ENCODE measurements around the gene CD81. TPM values are rescaled to one million over a fixed set of nuclear protein-coding genes. Genes with fewer than 3 reads are reported as not detected.

The CD81 gene
- total RNA-seq, 2 experiments from 2014 or later = 177 to 178 TPM

GRCh38 chr11:2415171-2415570 is 38.1 kb downstream of the CD81 start:
- Mint-ChIP-seq H3K4me3 (no peak overlapping the region), H3K36me3 (no peaks in the 10 kb centered on the region), H3K27ac (no peak overlapping the region), H3K9me3 (no peaks in the 10 kb centered on the region), H3K27me3 (no peaks in the 10 kb centered on the region), H3K4me1 (ENCODE audit: low read depth) (peaks cover 2% of the 10 kb centered on the region)
- CTCF ChIA-PET = interaction anchor here (0.7 to 9.1 kb wide), 2 partner anchors 14 to 111 kb away, joined by 3 to 340 read pairs; partner anchors contain the start of genes C11orf21, TSPAN32 and TSSC4
- intact Hi-C loops (cut with micrococcal nuclease) = no loop called here
- no peak for DNase-seq
- POLR2A ChIA-PET = no interaction called here

GRCh38 chr11:2415601-2416380 is 38.7 kb downstream of the CD81 start:
- Mint-ChIP-seq H3K9me3 (no peaks in the 10 kb centered on the region), H3K4me1 (ENCODE audit: low read depth) (peaks cover 2% of the 10 kb centered on the region), H3K27ac (no peak overlapping the region), H3K27me3 (no peaks in the 10 kb centered on the region), H3K4me3 (no peak overlapping the region), H3K36me3 (no peaks in the 10 kb centered on the region)
- ChIA-PET CTCF (interaction anchor here (0.7 to 9.1 kb wide), 2 partner anchors 15 to 111 kb away, joined by 3 to 340 read pairs; partner anchors contain the start of genes C11orf21, TSPAN32 and TSSC4), POLR2A (no interaction called here)
- DNase-seq = no peak
- intact Hi-C loops (cut with micrococcal nuclease) = no loop called here

- POLR2A ChIA-PET = no interaction called here
- no peak for DNase-seq
- H3K9me3 Mint-ChIP-seq = no peaks in the 10 kb centered on the region
- no peak overlapping the region for H3K27ac Mint-ChIP-seq
- no peaks in the 10 kb centered on the region for H3K27me3 Mint-ChIP-seq
- H3K36me3 Mint-ChIP-seq = no peaks in the 10 kb centered on the region
- H3K4me3 Mint-ChIP-seq = no peak overlapping the region
- intact Hi-C loops (cut with micrococcal nuclease) = no loop called here
- peaks cover 2% of the 10 kb centered on the region for H3K4me1 Mint-ChIP-seq (ENCODE audit: low read depth)
- CTCF ChIA-PET = interaction anchor here (1.2 to 9.1 kb wide), 2 partner anchors 107 to 112 kb away, joined by 4 to 340 read pairs; partner anchors contain the start of genes C11orf21 and TSPAN32
These were observed 39.7 kb downstream of the CD81 start for GRCh38 chr11:2416765-2417164.

GRCh38 chr11:2417856-2418692 is 41.0 kb downstream of the CD81 start:
- Mint-ChIP-seq H3K36me3 (no peaks in the 10 kb centered on the region), H3K27me3 (no peaks in the 10 kb centered on the region), H3K27ac (no peak overlapping the region), H3K4me3 (no peak overlapping the region), H3K4me1 (ENCODE audit: low read depth) (peaks cover 2% of the 10 kb centered on the region), H3K9me3 (no peaks in the 10 kb centered on the region)
- no peak for DNase-seq
- intact Hi-C loops (cut with micrococcal nuclease) = no loop called here
- POLR2A ChIA-PET = no interaction called here
- CTCF ChIA-PET = interaction anchor here (0.7 to 9.1 kb wide), 8 partner anchors 9 to 220 kb away, joined by 3 to 340 read pairs (median 8); partner anchors contain the start of genes C11orf21 and TSPAN32

- POLR2A ChIA-PET = interaction anchor here (0.6 kb wide), 1 partner anchor 255 kb away, joined by 3 read pairs; no protein-coding TSS in a partner anchor
- no peaks in the 10 kb centered on the region for H3K9me3 Mint-ChIP-seq
- CTCF ChIA-PET = interaction anchor here (0.7 to 9.1 kb wide), 22 partner anchors 9 to 672 kb away, joined by 3 to 340 read pairs (median 6); partner anchors contain the start of genes C11orf21, CD81, TSPAN32 and TSSC4
- intact Hi-C loops (cut with micrococcal nuclease) = loop anchor here (1.0 kb wide), 1 partner anchor 114 kb away; no protein-coding TSS in a partner anchor
- H3K27me3 Mint-ChIP-seq = no peaks in the 10 kb centered on the region
- no peaks in the 10 kb centered on the region for H3K36me3 Mint-ChIP-seq
- DNase-seq = no peak
- H3K27ac Mint-ChIP-seq = no peak overlapping the region
- H3K4me3 Mint-ChIP-seq = no peak overlapping the region
- peaks cover 2% of the 10 kb centered on the region for H3K4me1 Mint-ChIP-seq (ENCODE audit: low read depth)
These were observed 41.7 kb downstream of the CD81 start for GRCh38 chr11:2418693-2419360.

- Mint-ChIP-seq H3K27ac (no peak overlapping the region), H3K9me3 (no peaks in the 10 kb centered on the region), H3K36me3 (no peaks in the 10 kb centered on the region), H3K4me3 (no peak overlapping the region), H3K27me3 (no peaks in the 10 kb centered on the region), H3K4me1 (ENCODE audit: low read depth) (peaks cover 2% of the 10 kb centered on the region)
- ChIA-PET POLR2A (interaction anchor here (0.6 to 1.2 kb wide), 3 partner anchors 115 to 256 kb away, joined by 3 to 4 read pairs (median 4); no protein-coding TSS in a partner anchor), CTCF (interaction anchor here (0.7 to 9.1 kb wide), 39 partner anchors 9 to 671 kb away, joined by 3 to 340 read pairs (median 6); partner anchors contain the start of genes C11orf21, CD81, KCNQ1 and TSPAN32)
- peak; percentile 75 for DNase-seq
- intact Hi-C loops (cut with micrococcal nuclease) = loop anchor here (1.0 to 2.0 kb wide), 5 partner anchors 19 to 254 kb away; partner anchors contain the start of gene TSSC4
These were observed 42.8 kb downstream of the CD81 start for GRCh38 chr11:2419638-2420501.

GRCh38 chr11:2420502-2421225 is 43.6 kb downstream of the CD81 start:
- Mint-ChIP-seq H3K4me1 (ENCODE audit: low read depth) (peaks cover 2% of the 10 kb centered on the region), H3K36me3 (no peaks in the 10 kb centered on the region), H3K27me3 (no peaks in the 10 kb centered on the region), H3K4me3 (no peak overlapping the region), H3K9me3 (no peaks in the 10 kb centered on the region), H3K27ac (no peak overlapping the region)
- ChIA-PET CTCF (interaction anchor here (0.5 to 9.1 kb wide), 48 partner anchors 9 to 924 kb away, joined by 3 to 340 read pairs (median 5); partner anchors contain the start of genes C11orf21, CD81, KCNQ1 and TSPAN32), POLR2A (interaction anchor here (1.0 to 1.2 kb wide), 2 partner anchors 116 to 118 kb away, joined by 4 read pairs; no protein-coding TSS in a partner anchor)
- peak; percentile 79 for DNase-seq
- intact Hi-C loops (cut with micrococcal nuclease) = loop anchor here (1.0 to 2.0 kb wide), 4 partner anchors 20 to 254 kb away; partner anchors contain the start of gene TSSC4

GRCh38 chr11:2421226-2421994 is 44.3 kb downstream of the CD81 start:
- Mint-ChIP-seq H3K27ac (no peak overlapping the region), H3K4me1 (ENCODE audit: low read depth) (peaks cover 2% of the 10 kb centered on the region), H3K27me3 (no peaks in the 10 kb centered on the region), H3K36me3 (no peaks in the 10 kb centered on the region), H3K9me3 (no peaks in the 10 kb centered on the region), H3K4me3 (no peak overlapping the region)
- CTCF ChIA-PET = interaction anchor here (0.5 to 9.1 kb wide), 44 partner anchors 10 to 923 kb away, joined by 3 to 340 read pairs (median 5); partner anchors contain the start of genes C11orf21, CD81, KCNQ1 and TSPAN32
- POLR2A ChIA-PET = interaction anchor here (1.0 to 1.2 kb wide), 2 partner anchors 117 to 118 kb away, joined by 4 read pairs; no protein-coding TSS in a partner anchor
- intact Hi-C loops (cut with micrococcal nuclease) = loop anchor here (2.0 kb wide), 2 partner anchors 21 to 235 kb away; partner anchors contain the start of gene TSSC4
- no peak for DNase-seq

- ChIA-PET CTCF (interaction anchor here (1.0 to 9.1 kb wide), 8 partner anchors 19 to 256 kb away, joined by 3 to 340 read pairs (median 34); partner anchors contain the start of genes C11orf21, TSPAN32 and TSSC4), POLR2A (no interaction called here)
- Mint-ChIP-seq H3K27me3 (no peaks in the 10 kb centered on the region), H3K9me3 (no peaks in the 10 kb centered on the region), H3K4me1 (ENCODE audit: low read depth) (peaks cover 2% of the 10 kb centered on the region), H3K4me3 (no peak overlapping the region), H3K36me3 (no peaks in the 10 kb centered on the region), H3K27ac (no peak overlapping the region)
- no peak for DNase-seq
- intact Hi-C loops (cut with micrococcal nuclease) = loop anchor here (2.0 kb wide), 2 partner anchors 21 to 235 kb away; partner anchors contain the start of gene TSSC4
These were observed 44.9 kb downstream of the CD81 start for GRCh38 chr11:2421996-2422395.
